ENCODE results near the gene CMTM4.

DNA sequence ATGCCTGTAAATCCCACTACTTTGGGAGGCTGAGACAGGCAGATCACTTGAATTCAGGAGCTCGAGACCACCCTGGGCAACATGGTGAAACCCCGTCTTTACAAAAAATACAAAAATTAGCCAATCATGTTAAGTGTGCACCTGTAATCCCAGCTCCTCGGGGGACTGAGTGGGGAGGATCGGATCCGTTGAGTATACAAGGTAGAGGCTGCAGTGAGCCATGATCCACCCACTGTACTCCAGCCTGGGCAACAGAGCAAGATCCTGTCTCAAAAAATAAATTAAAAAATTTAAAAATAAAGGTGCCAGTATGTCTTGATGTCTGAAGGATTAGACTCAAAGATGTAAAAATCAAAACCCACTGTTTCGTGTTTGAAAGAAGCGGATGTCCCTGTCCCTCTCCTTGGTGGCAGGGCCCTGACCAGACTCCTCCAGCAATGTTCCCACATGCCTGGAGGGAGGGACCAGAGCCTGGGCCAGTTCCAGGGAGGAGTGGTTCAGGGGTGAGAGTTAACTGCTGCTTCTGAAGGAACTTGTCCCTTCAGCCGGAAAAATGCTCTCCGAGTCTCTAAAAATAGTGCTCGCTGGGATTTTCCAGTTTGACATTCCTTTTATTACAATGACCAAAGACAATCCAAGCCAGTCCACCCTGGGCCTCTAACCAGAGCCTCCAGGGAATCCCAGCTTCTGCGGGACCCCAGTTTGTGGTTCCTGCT, 9.4 kb upstream of the CMTM4 start:
- TF ChIP-seq CTCF (IDR thresholded peaks at IDR 0.05; ENCODE audit: control extremely low read depth in 1 of 3, insufficient read depth in 1 of 3, low read depth in 1 of 3, low read length in 3 of 3) (no peak), CREB1 (IDR thresholded peaks at IDR 0.05) (no peak)

All from H1 (cell line).